Esophagus mucosa (tissue), 1 donor: ENCODE measurements around the gene NACC1. TPM values are rescaled to one million over a fixed set of nuclear protein-coding genes. Genes with fewer than 3 reads are reported as not detected.

Source experiments
- ATAC-seq: fragments of 200-7000 bp; cut with Tn5 transposase; one replicate; pipeline ENCODE4 v1.9.1; 2020
- total RNA-seq: library from RNA; stranded (reverse); gene quantifications from one replicate; pipeline ENCODE4 v1.2.4, GENCODE V29; 2023
- donor health status: DM: yes; HTN: yes; CAD: no.

Gene NACC1
- total RNA-seq, 1 donor from 2014 or later, result 40.0 TPM

DNA sequence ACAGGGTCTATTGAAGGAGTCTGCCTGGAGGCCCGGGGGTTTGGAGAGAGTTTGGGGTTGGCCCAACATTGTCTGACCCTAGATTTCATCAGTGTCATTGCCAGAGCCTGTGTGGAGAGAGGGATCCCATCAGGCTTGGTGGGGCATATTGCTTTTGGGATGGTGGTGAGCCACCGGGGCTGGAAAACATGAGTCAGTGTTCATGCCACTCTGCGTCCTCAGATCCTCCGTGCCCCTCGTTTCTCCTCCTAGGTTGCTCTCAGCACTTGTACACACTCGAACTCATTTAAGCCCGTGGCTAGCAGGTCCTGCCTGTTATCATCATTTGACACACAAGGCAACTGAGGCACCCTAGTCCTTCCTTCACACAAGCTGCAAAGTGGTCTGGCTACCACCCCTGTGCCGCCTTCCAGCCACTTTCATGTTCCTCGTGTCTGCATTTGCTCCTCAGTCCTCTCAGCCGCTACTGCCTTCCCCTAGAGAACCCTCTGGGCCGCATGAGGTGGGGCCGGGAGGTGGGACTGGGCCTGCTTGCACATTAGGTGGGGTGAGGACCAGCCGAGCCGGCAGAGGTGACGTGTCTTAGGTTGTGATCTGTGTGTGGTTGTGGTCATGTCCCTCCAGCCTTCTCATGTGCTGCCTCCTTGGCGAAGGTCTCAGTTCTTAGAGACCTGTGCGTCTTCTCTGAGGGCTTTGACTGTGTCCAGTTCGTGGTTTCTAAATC is 3.6 kb downstream of the NACC1 start:
- no peak for ATAC-seq

DNA sequence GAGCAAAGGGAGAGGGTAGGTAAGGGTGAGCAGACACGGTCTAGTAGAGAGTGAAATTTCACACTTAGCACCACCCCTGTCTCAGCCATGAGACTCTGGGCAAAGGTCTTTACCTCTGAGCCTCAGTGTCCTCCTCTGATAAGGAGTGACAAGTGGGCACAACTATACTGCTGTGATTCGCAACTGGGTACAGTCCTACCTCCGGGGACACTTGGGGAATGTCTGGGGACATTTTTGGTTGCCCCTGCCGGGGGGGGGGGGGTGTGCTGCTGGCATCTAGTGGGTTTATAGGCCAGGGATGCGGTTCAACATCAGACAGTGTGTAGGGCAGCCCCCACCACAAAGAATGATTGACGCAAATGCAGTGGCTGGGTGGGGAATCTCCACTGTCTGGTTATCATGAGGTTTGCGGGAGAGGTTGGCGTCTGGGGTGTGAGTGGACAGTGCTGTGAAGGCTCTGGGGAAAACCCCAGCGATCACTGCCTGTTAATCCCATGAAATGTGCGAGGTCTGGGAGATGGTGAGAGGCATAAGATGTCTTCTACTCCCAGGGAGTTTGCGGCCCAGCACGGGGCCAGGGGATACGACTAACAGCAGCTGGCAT is 4.3 kb downstream of the NACC1 start:
- ATAC-seq, result no peak

DNA sequence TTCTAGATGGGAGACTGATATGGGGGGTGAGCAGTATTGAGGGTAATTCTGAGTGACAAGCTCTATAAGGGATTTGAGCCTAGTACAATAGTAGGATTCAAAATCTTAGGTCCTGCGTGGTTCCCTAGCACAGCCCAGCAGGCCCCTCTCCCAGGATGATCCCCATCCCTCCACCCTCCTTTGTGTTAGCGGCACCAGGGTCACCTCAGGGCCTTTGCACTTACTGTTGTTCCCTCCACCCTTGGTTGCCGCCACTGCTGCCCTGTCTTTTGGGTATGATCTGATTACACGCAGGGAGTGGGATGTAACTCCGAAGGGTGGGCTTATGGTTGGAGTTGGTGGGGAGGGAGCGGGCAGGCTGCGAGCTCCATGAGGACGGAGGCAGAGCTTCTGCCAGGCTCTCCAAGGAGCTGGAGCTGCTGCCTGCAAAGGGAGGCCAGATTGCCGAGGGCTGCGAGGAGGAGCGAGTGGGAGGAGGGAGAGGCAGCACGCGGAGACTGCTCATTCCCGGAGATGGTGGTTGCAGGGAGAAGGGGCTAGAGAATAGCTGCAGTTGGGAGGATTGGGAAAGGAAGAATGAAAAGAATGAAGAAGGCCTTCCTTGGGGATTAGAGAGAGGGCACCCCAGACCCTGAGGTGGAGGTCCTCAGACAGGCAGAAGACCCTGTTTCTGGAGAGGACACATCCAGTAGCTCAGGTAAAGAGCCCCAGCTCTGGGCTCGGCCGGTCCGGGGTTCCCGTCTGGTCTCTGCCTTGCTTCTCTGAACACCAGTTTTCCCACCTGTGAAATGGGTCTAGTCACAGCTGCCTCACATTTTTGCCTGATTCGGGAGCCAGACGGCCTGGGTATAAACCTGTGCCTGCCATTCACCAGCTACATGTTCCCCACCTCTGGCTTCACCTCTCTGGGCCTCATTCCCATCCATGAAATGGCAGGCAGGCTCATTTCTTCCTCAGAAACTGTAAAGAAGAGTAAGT is 5.2 kb downstream of the NACC1 start:
- ATAC-seq, result no peak

DNA sequence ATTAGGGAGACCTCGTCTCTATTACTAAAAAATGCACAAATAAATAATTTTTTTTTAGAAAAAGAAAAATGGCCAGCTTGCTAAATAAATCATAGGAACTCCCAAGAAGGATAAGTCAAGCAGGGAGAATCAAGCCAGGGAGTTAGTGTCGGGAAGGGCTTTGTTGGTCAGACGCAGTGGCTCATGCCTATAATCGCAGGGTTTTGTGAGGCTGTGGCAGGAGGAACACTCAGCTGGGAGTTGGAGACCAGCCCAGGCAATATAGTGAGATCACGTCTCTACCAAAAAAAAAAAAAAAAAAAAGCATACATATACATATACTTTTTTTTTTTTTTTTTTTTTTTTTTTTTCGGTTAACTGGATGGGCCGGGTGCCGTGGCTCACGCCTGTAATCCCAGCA is 9.0 kb downstream of the NACC1 start:
- no peak for ATAC-seq

DNA sequence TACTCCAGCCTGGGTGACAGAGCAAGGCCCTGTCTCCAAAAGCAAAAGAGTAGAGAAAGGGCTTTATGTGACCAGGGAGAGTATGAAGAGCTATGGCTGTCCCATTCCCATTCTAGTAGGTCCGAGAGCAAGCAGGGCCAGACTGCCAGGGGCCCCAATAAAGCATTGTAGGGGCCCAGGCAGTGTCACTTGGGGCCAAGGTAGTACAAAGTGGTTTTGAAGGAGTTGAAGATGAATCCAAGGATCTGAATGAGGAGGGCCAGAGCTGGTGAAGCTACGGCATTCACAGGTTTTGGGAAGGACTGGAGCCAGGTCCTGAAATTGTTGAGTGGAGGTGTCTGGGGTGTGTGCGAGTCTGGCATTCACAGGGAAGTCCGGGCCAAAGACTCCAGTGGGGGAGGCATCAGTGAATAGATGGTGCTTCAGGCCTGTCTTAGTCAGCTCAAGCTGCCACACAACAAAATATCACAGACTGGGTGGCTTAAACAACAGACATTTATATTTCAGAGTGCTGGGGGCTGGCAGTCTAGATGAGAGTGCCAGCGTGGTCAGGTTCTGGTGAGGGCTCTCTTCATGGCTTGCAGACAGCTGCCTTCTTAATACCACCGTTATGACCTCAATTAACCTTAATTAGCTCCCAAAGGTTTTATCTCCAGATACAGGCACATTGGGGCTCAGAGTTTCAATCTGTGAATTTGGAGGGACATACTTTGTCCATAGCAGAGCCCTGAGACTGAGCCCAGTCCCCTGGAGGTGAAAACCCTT is 9.9 kb downstream of the NACC1 start:
- no peak for ATAC-seq

DNA sequence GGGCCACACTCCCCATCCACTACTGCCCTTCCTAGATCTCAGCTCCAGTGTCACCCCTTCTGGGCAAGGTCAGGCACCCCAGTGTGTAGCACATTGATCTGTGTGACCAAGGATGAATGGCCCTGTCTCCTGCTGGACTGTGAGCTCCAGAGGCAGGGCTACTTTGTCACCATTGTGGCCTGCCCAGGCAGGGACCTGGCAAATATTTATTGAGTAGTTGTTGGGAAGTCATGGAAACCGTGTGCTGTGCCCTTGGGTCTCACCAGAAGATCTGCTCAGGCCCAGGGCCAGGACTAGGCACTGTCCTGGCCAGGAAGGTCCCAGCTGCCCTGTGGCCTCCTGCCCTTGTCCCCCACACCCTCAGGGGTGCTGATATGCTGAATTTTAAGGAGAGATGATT is 10.5 kb downstream of the NACC1 start:
- ATAC-seq, result peak; percentile 7

DNA sequence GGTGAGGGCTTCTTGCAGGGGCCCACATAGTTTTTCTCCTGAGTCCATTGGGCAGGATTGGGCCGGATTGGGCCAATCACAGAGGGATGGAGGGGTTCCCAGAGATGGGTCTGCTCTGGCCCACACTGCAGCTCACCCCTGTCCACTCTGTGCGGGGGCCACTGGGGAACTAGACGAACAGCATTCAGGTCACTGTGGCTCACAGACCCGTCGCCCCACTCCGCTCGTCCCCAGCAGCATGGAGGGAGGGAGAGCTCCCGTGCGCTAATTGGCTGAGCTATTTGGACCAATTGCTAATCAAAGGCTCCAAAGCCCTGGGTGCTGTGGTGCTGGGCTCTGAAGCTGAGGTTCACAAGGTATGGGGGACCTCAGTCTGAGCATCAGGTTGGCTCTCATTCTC is 11.3 kb downstream of the NACC1 start:
- ATAC-seq, result no peak

DNA sequence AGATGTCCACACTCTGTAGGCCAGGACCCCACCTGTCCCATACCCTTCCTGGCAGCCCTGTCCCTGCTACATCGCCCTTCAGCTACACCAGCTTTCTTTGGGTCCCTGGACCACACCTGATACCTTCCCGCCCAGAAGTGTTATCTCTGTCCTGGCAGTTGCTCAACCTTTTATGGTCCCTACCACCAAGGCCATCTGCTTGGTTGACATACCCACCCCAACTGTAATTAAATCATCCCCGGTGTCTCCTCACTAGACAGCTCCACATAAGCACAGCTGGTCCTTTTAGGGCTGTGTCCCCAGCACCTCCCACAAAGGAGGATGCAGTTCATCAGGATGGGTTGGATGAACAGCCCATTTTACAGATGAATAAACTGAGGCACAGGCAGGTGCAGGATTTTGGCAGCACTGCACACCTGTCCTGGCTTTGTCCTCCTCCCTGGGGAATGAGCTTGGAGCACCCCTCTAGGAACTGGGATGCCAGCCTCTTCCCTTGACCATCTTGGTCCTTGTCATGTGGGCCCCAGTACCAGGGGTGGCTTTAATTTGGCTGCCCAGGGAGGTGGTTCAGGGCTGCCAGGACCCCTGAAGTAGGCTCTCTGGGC is 12.9 kb downstream of the NACC1 start:
- ATAC-seq, result no peak

DNA sequence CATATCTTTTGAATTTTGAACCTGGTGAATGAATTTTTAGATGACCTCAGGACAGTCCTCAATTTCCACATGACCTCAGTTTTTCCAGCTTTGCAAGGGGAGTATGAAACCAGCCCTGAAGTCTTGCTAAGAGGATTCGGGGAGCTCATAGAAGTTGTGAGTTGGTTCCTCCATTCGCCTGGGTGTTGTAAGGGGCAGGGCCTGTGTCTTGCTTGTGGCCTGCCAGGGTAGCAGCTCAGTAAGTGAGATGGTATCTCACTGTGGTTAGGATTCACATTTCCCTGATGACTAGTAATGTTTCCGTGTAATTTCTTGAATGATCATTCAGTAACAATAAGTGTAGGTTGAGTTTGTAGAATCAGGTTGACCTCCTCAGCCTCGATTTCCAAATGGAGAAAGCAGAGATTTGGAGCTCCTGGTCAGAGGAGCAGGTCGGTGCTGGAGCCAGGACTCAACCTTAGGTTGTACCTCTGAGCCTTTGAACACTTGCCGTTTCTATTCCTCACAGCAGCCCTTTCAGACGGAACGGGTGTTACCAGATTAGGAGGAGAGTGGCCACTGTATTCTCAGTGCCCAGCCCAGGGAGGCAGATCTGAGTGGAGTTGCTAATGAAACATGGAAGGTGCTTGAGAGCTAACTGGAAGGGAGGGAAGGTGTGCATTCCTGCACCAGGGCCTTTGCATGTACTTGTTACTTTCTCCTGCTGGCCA is 14.6 kb downstream of the NACC1 start:
- no peak for ATAC-seq

DNA sequence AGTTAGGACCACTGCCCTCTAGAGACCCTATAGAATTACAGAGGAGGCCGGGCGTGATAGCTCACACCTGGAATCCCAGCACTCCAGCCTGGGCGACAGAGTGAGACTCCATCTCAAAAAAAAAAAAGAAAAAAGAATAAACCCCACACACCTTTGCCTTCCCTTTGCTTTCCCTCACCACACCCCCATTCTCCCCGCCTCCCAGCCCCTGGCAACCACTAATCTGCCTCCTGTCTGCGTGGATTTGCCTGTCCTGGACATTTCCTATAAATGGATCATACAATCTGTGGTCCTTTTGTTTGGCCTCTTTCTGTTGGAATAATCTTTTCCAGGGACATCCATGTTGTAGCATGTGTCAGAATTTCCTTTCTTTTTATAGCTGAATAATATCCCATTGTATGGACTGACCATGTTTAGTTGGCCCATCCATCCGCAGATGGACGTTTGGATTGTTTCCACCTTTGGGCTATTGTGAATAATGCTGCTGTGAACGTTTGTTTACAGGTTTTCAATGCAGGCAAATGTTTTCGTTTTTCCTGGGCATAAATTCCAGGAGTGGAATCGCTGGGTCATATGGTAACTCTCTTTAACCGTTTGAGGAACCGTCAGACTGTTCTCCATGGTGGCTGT is 15.3 kb downstream of the NACC1 start:
- ATAC-seq, result no peak

DNA sequence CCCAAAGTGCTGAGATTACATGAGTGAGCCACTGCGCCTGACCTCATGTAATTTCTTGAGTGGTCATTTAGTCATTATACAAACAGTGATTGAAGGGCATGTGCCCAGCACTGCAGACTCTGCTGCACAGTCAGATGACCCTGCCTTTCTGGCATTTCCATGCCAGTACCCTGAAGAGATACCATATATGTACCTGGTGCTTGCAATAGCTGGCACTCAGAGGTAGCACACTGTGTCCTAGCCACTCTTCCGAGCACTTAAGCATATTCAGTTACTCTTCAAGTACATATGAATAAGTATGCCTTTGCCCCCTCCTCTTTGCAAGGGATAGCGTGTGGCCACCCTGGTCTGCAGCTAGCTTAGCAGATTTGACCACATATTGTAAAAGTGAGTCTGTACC is 16.6 kb downstream of the NACC1 start:
- no peak for ATAC-seq

DNA sequence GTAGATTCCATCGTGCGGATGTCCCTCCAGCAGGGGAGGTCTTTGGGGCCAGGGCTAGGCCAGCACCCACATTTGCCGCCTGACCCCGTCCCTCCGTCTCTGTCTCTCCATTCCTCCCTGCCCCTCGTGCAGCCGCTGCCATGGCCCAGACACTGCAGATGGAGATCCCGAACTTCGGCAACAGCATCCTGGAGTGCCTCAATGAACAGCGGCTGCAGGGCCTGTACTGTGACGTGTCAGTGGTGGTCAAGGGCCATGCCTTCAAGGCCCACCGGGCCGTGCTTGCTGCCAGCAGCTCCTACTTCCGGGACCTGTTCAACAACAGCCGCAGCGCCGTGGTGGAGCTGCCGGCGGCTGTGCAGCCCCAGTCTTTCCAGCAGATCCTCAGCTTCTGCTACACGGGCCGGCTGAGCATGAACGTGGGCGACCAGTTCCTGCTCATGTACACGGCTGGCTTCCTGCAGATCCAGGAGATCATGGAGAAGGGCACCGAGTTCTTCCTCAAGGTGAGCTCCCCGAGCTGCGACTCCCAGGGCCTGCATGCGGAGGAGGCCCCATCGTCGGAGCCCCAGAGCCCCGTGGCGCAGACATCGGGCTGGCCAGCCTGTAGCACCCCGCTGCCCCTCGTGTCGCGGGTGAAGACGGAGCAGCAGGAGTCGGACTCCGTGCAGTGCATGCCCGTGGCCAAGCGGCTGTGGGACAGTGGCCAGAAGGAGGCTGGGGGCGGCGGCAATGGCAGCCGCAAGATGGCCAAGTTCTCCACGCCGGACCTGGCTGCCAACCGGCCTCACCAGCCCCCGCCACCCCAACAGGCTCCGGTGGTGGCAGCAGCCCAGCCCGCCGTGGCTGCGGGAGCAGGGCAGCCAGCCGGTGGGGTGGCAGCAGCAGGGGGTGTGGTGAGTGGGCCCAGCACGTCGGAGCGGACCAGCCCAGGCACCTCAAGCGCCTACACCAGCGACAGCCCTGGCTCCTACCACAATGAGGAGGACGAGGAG is 17.3 kb downstream of the NACC1 start:
- no peak for ATAC-seq

DNA sequence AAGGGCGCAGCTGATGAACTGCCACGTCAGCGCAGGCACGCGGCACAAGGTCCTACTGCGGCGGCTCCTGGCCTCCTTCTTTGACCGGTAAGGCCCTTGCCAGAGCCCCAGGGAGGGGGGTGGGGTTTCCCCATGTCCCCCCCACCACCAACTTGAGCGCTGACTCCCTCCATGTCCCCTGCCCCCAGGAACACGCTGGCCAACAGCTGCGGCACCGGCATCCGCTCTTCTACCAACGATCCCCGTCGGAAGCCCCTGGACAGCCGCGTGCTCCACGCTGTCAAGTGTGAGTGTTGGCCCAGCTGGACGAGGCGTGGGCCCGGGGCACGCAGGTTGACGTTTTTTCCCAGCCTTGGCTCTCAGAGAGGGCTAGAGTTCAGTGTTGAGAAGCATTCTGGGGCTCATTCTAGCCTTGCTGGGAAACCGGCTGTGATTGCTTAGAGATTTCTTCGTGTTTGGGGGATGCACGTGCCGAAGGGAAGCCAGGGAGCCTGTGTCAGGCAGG is 19.3 kb downstream of the NACC1 start:
- no peak for ATAC-seq

DNA sequence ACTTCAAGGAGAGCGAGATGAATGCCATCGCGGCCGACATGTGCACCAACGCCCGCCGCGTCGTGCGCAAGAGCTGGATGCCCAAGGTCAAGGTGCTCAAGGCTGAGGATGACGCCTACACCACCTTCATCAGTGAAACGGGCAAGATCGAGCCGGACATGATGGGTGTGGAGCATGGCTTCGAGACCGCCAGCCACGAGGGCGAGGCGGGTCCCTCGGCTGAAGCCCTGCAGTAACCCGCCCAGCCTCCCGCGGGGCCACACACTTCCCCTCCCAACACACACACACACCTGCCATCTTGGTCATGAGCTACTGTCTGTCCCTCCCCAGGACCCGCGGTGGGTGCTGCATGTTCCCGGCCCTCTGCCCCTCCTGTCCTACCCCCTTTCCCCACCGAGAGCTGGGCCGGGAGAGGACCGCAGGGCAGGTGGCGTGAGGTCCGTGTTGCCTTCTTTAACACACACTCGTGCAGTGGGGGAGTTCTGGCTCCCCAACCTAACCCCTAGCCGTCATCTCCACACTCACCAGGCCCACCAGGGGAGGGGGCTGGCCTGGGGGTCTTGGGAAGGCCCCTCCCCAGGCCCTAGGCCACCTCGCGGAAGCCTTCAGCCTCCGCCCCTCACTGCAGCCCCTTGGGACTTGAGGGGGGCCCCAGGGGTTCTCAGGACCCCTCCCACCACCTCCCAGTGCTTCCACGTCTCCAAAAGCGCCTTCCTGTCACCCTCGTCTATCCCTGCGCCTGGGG is 20.3 kb downstream of the NACC1 start:
- no peak for ATAC-seq

DNA sequence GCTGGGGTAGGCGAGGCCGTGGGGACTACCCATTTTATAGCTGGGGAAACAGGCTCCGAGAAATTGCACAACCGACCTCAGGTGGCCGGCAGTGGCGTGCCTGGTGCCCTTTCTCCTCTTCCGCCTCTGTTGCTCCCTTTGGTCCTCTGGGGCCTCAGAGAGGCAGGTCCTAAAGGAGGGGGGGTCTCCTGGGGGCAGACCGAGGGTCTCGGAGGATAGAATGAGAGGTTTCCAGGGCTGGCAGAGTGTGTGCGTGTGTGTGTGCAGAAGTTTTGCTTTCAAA is 20.8 kb downstream of the NACC1 start:
- ATAC-seq, result no peak

DNA sequence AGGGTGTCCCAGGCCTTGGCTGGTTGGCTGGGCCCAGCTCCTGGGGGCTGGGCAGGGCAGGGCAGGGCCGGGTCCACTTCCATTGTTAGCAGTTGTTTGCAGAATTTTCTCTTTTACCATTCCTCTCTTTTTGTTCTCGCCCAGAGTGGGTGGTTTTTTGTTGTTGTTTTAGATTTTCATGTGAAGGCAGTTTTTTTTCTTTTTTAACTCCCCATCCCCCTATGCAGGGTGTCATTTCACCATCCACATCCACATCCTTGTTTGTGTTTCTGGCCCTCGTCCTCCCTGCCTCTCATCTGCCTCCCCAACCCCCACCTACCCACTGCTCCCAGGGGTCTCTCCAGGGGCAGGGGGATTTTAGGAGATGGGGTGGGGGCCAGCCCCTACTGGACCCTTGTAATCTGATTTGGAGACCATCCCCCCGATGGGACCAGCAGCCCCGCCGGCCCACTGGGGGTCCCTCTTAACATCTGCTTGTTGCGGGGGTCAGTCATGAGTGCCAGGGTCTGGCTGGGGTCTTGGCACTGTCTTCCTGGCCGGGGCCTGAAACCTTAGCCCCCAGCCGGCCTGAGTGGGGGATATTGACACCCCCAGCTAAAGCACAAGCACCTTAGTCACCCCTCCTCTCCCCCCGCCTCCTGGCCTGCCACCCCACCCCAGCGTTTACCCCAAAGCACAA is 21.7 kb downstream of the NACC1 start:
- no peak for ATAC-seq

DNA sequence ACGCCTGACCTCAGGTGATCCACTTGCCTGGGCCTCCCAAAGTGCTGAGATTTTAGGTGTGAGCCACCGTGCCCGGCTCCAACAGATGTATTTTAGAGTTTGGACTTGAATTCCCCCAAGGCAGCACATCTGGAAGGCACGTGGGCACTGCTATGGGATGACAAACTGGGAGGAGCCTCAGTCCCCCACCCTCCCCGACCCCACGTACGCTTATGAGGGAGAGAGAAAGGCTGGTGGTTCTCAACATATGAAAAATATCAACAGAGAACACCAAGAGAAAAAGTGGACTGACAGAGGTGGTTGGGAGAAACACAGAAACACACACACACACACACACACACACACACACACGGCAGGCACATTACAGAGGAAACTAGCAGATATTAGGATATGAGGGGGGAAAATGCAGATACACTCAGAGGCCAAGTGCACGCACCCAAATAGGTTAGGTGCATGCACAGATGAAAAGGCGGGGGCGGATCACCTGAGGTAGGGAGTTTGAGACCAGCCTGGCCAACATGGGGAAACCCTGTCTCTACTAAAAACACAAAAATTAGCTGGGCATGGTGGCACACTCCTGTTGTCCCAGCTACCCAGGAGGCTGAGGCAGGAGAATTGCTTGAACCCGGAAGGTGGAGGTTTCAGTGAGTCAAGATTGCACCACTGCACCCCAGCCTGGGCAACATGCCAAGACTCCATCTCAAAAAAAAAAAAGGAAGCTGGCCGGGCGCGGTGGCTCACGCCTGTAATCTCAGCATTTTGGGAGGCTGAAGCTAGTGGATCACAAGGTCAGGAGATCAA is 28.9 kb downstream of the NACC1 start:
- no peak for ATAC-seq
